Testis (tissue), 2 donors: Measurements from ENCODE around the gene DHCR7.

Experiments
- CTCF ChIP-seq, 3 experiments: fragments of 450-650 bp in 2 of 3; fragments of 200-600 bp in 1 of 3; sonication (generic) in 1 of 3; IDR thresholded peaks; one replicate each; pipeline ENCODE4 v1.5.1; 2016 to 2019; ENCODE audit warnings: antibody characterized with exemption in 3 of 3, mild to moderate bottlenecking in 2 of 3, moderate library complexity in 1 of 3
- POLR2A ChIP-seq: fragments of 450-650 bp; IDR thresholded peaks from one replicate; pipeline ENCODE4 v1.6.1; 2017; ENCODE audit warnings: antibody characterized with exemption, mild to moderate bottlenecking, moderate library complexity

GRCh38 chr11:71442880-71443279 is 5.3 kb downstream of the DHCR7 start:
- no peak for TF ChIP-seq POLR2A
- no peak for TF ChIP-seq CTCF (IDR thresholded peaks at IDR 0.05)
